Ovary (tissue), 9 donors: ENCODE measurements around the gene HSD17B11. TPM values are rescaled to one million over a fixed set of nuclear protein-coding genes. Genes with fewer than 3 reads are reported as not detected.
"Not testable (repeated sequence)": the region's sequence is repeated elsewhere in the genome, so short reads cannot be mapped to it uniquely, and the experiment has no call there.

Experiments
- DNase-seq, 5 donors: peaks; one replicate each; pipeline ENCODE4 v3.0.0-alpha.2; 2019 to 2020
- H3K27ac ChIP-seq, 2 donors: fragments of 200-600 bp; one replicate each; pipeline versions ENCODE4 v1.5.1 to v1.8.0; 2019 to 2022
- H3K27me3 ChIP-seq: fragments of 200-600 bp; one replicate; pipeline ENCODE4 v1.8.0; 2022
- H3K36me3 ChIP-seq: fragments of 200-600 bp; sonication (generic); one replicate; pipeline ENCODE4 v1.5.1; 2019
- H3K4me1 ChIP-seq: one replicate; pipeline ENCODE4 v1.8.1; 2013; ENCODE audit warnings: mild to moderate bottlenecking, moderate library complexity; ENCODE audit not compliant: insufficient read depth
- H3K4me3 ChIP-seq: fragments of 200-600 bp; sonication (generic); one replicate; pipeline ENCODE4 v1.5.1; 2017
- H3K9me3 ChIP-seq, 2 donors: fragments of 200-600 bp in 1 of 2; sonication (generic) in 1 of 2; one replicate each; pipeline versions ENCODE4 v1.5.1 to v1.8.1; 2013 to 2019; ENCODE audit warnings: mild to moderate bottlenecking in 1 of 2, moderate library complexity in 1 of 2
- EP300 ChIP-seq: sonication (generic); formaldehyde crosslinking; IDR thresholded peaks from one replicate; pipeline ENCODE4 v1.6.1; 2017; ENCODE audit warnings: antibody characterized with exemption
- POLR2A ChIP-seq: fragments of 450-650 bp; IDR thresholded peaks from one replicate; pipeline ENCODE4 v1.6.1; 2017; ENCODE audit warnings: antibody characterized with exemption, mild to moderate bottlenecking, moderate library complexity
- WGBS, 3 donors: extraction: QIAGEN DNeasy Blood & Tissue Kit in 1 of 3; methylation state at CpG; one replicate each; pipeline versions ENCODE4 v1.1.5 to v1.1.7; 2013 to 2017; 5-methylcytosine and 5-hydroxymethylcytosine counted together
- intact Hi-C, 4 donors: fragments of 100-400 bp; cut with DNase I; formaldehyde crosslinking; loops; one replicate each; pipeline versions ENCODE4 v1.11.0 to v1.15.1; 2022 to 2023
- polyA plus RNA-seq, 2 donors: library from polyadenylated mRNA; stranded (reverse); fragments of 200-250 nt in 1 of 2; fragments of 350-450 nt in 1 of 2; fragmentation: Illumina TruSeq in 1 of 2; extraction: RNeasy Lipid Tissue Mini Kit (QIAGEN cat#74804) in 1 of 2; gene quantifications; one replicate each; pipeline ENCODE4 v1.2.3, GENCODE V29; 2013 to 2014
- total RNA-seq, 7 donors: library from RNA; depleted of rRNA in 2 of 7; stranded (reverse); fragments of >200 nt in 2 of 7; fragmentation: NEBNext Ultra II Directional in 3 of 7; extraction: Animal tissue kit (Norgen Biotek cat#: 25700) in 3 of 7; gene quantifications; one replicate each; pipeline versions ENCODE4 v1.1.0 to v1.2.4, GENCODE V29; 2016 to 2023
- TF ChIP-seq, protein P1 (sequence below), 3 donors: fragments of 450-650 bp in 2 of 3; fragments of 200-600 bp in 1 of 3; IDR thresholded peaks; one replicate each; pipeline versions ENCODE4 v1.5.1 to v1.8.0; 2016 to 2022; ENCODE audit warnings: antibody characterized with exemption in 3 of 3, mild to moderate bottlenecking in 1 of 3
- donor health status: DM: no; HTN: no; CAD: no; lungs with moderate emphysema.
- donor health status: DM: no; HTN: no; CAD: no.
- donor health status: Bipolar disorder and iron deficiency.
- donor health status: DM: yes; HTN: yes; CAD: no.
- donor health status: DM: no; HTN: no; CAD: no.
- donor health status: DM: yes; HTN: yes; CAD: no.

Gene HSD17B11
- total and polyA plus RNA-seq, 9 donors = 33.0 to 106 (median 51.7) TPM

DNA sequence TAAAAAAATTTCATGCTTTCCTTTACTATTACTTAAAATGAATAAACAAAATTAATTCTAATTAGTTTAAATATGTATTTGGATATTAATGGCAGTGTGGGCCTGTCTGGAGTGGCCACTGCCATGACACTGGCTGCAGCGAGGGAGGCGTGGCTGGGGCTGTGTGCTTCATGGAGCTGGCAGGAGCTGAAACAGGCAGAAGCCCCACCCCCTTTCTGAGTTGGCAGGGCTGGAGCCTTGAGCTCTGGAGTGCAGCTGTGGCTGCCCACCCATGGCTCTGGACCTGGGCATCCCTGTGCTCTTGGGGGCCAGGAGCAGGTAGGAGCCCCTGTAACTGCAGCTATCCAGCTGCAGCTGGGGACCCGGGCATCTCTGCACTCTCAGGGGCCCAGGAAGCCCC is 8.2 kb upstream of the HSD17B11 start:
- Histone ChIP-seq H3K27me3 (no peaks in the 10 kb centered on the region), H3K9me3 (no peaks in the 10 kb centered on the region), H3K4me1 (no peaks in the 10 kb centered on the region), H3K36me3 (no peaks in the 10 kb centered on the region), H3K4me3 (no peak overlapping the region), H3K27ac (no peak overlapping the region)
- TF ChIP-seq POLR2A = no peak
- TF ChIP-seq, protein P1, sequence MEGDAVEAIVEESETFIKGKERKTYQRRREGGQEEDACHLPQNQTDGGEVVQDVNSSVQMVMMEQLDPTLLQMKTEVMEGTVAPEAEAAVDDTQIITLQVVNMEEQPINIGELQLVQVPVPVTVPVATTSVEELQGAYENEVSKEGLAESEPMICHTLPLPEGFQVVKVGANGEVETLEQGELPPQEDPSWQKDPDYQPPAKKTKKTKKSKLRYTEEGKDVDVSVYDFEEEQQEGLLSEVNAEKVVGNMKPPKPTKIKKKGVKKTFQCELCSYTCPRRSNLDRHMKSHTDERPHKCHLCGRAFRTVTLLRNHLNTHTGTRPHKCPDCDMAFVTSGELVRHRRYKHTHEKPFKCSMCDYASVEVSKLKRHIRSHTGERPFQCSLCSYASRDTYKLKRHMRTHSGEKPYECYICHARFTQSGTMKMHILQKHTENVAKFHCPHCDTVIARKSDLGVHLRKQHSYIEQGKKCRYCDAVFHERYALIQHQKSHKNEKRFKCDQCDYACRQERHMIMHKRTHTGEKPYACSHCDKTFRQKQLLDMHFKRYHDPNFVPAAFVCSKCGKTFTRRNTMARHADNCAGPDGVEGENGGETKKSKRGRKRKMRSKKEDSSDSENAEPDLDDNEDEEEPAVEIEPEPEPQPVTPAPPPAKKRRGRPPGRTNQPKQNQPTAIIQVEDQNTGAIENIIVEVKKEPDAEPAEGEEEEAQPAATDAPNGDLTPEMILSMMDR (IDR thresholded peaks at IDR 0.05) = no peak
- TF ChIP-seq EP300 = no peak
- WGBS, 3 donors = 84 to 94% (median 84%) methylated on average over 3 of the region's 3 CpGs
- no peak for DNase-seq
- intact Hi-C loops = no loop called here

DNA sequence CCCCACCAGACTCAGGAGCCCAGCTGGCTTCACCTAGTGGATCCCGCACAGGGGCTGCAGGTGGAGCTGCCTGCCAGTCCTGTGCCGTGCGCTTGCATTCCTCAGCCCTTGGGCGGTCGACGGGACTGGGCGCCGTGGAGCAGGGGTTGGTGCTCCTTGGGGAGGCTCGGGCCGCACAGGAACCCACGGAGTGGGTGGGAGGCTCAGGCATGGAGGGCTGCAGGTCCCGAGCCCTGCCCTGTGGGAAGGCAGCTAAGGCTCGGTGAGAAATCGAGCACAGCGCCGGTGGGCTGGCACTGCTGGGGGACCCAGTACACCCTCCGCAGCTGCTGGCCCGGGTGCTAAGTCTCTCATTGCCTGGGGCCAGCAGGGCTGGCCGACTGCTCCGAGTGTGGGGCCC is 4.9 kb upstream of the HSD17B11 start:
- H3K27me3 ChIP-seq, H3K4me3 ChIP-seq, H3K9me3 ChIP-seq, intact Hi-C loops, H3K4me1 ChIP-seq, H3K27ac ChIP-seq, H3K36me3 ChIP-seq, DNase-seq: not testable (repeated sequence)
- 89 to 95% (median 92%) methylated on average over 17 to 20 of the region's 20 CpGs for WGBS, 3 donors

DNA sequence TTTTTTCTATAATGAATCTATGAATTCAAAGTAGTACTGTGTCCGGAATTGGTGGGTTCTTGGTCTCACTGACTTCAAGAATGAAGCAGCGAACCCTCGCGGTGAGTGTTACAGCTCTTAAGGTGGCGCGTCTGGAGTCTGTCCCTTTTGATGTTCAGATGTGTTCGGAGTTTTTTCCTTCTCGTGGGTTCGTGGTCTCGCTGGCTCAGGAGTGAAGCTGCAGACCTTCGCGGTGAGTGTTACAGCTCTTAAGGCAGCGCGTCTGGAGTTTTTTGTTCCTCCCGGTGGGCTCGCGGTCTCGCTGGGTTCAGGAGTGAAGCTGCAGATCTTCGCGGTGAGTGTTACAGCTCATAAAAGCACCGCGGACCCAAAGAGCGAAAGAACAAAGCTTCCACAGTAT is 4.1 kb upstream of the HSD17B11 start:
- H3K27me3 ChIP-seq, intact Hi-C loops, H3K9me3 ChIP-seq, H3K36me3 ChIP-seq, H3K4me1 ChIP-seq, H3K4me3 ChIP-seq, H3K27ac ChIP-seq, DNase-seq: not testable (repeated sequence)
- WGBS, 3 donors = 87 to 89% (median 87%) methylated on average over 23 of the region's 23 CpGs

DNA sequence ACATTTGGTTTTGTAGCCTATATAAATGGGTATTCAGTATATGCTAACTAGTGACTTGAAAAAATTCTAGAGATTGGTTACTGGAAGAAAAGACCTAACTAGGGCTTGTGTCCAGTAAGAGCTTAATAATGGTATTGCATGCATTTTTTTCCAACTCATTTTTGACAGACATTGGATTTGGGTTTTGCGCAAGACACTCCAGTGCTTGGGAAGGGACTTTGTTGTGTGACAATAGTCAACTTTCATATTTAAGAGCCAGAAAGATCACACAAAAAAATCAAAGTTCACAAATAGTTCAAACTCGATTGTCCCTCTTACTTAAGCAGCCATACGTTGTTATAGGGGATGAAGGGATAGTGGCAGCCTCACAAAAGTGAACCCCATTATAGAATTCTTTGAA is 1.2 kb upstream of the HSD17B11 start:
- Histone ChIP-seq H3K9me3 (no peaks in the 10 kb centered on the region), H3K27ac (no peak overlapping the region), H3K27me3 (no peaks in the 10 kb centered on the region), H3K4me1 (peaks cover 8% of the 10 kb centered on the region), H3K36me3 (no peaks in the 10 kb centered on the region), H3K4me3 (peak overlapping the region; percentile 70)
- DNase-seq = no peak
- TF ChIP-seq POLR2A (no peak), EP300 (no peak)
- TF ChIP-seq, protein P1 (IDR thresholded peaks at IDR 0.05) = no peak
- 90 to 96% (median 95%) methylated on average over 3 of the region's 3 CpGs for WGBS, 3 donors
- intact Hi-C loops = no loop called here

DNA sequence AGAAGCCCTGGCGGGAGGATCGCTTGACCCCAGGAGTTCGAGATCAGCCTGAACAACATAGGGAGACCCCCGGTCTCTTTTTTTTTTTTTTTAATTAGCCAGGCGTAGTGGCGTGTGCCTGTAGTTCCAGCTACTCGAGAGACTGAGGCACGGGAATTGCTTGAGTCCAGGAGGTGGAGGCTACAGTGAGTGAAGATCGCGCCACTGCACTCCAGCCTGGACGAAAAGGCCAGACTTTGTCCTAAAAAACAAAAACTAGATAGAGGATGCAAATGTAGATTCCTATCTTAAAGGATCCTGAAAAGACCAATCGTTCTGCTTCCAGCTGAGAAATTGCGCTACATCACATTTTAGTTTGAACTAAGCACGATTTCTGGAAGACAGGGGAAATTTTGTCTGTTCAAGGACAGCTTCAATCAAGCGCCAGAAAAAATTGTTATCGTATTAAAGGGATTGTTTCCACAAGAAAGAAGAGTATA is 627 bp upstream of the HSD17B11 start:
- H3K4me1 ChIP-seq = peaks cover 8% of the 10 kb centered on the region
- 2 to 4% (median 2%) methylated on average over 16 of the region's 16 CpGs for WGBS, 3 donors
- intact Hi-C loops = no loop called here
- H3K4me3 ChIP-seq = peak overlapping the region; percentile 70
- TF ChIP-seq EP300 = no peak
- TF ChIP-seq, protein P1 (IDR thresholded peaks at IDR 0.05) = no peak
- TF ChIP-seq POLR2A = no peak
- H3K9me3 ChIP-seq = no peaks in the 10 kb centered on the region
- DNase-seq = no peak
- H3K27me3 ChIP-seq = no peaks in the 10 kb centered on the region
- H3K27ac ChIP-seq = peak overlapping the region; percentile 15 to 78
- H3K36me3 ChIP-seq = no peaks in the 10 kb centered on the region

DNA sequence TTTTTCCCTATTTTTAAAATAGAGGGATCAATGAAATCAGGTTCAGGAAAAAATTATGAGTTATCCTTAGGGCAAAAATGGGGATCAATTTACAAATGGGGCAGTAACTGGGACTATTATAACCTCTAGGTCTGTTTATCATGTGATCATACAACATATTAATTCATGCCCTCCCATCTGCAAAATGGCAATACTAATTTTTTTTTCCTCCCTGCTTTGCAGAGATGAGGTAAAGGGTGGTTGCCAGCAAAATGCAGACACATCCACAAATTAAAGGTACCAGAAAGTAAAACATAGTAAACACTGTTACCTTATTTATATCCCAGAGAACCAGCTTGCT is 467 bp downstream of the HSD17B11 start:
- Histone ChIP-seq H3K9me3 (no peaks in the 10 kb centered on the region), H3K27ac (peak overlapping the region; percentile 15 to 78), H3K27me3 (no peaks in the 10 kb centered on the region), H3K4me1 (peaks cover 8% of the 10 kb centered on the region), H3K36me3 (no peaks in the 10 kb centered on the region), H3K4me3 (peak overlapping the region; percentile 70)
- intact Hi-C loops = no loop called here
- TF ChIP-seq POLR2A (no peak), EP300 (no peak)
- TF ChIP-seq, protein P1 (IDR thresholded peaks at IDR 0.05) = no peak
- no peak for DNase-seq

DNA sequence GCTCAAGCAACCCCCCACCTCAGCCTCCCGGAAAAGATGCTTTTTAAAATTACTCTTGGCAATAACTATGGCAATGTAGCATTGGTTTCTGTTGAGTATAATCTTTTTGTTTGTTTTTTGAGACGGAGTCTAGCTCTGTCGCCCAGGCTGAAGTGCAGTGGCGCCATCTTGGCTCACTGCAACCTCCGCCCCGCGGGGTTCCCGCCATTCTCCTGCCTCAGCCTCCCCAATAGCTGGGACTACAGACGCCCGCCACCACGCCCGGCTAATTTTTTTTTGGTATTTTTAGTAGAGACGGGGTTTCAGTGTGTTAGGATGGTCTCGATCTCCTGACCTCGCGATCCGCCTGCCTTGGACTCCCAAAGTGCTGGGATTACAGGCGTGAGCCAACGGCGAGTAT is 933 bp downstream of the HSD17B11 start:
- DNase-seq, H3K4me1 ChIP-seq, H3K36me3 ChIP-seq, H3K27me3 ChIP-seq, H3K9me3 ChIP-seq, H3K27ac ChIP-seq, intact Hi-C loops: not testable (repeated sequence)
- WGBS, 3 donors = 61 to 72% (median 69%) methylated on average over 20 of the region's 20 CpGs
- peak overlapping the region; percentile 70 for H3K4me3 ChIP-seq
